H1 (cell line): ENCODE measurements around the gene PJVK. TPM values are rescaled to one million over a fixed set of nuclear protein-coding genes. Genes with fewer than 3 reads are reported as not detected.

ENCODE experiments used
- CTCF ChIA-PET: fragments of 300-600 bp; sonication (Branson Sonifier 250); formaldehyde crosslinking; loops from one replicate; lab custom pipeline; 2021; ENCODE audit not compliant: partially characterized antibody; lab: Charles Lee
- POLR2A ChIA-PET: fragments of 300-600 bp; sonication (Branson Sonifier 250); formaldehyde crosslinking; loops from one replicate; lab custom pipeline; 2021; ENCODE audit warnings: inconsistent platforms; ENCODE audit not compliant: partially characterized antibody; lab: Charles Lee
- DNase-seq, 2 experiments: peaks; one replicate each; pipeline versions ENCODE4 v3.0.0 to v3.0.0-alpha.2; 2010 to 2022; ENCODE audit warnings: low spot score in 2 of 2, low read depth in 1 of 2, mixed read lengths in 1 of 2
- FAIRE-seq: peaks from 2 replicates; lab custom pipeline; 2011; peaks lifted over from hg19 to GRCh38; lab: Jason Lieb, UNC
- H2AFZ ChIP-seq: 2 replicates; pipeline ENCODE4 v1.8.1; 2012; ENCODE audit warnings: low read length, inconsistent platforms
- H2AK5ac ChIP-seq: 2 replicates; pipeline ENCODE4 v1.6.1; 2013; ENCODE audit warnings: low read depth, low read length
- H2BK120ac ChIP-seq: replicated peaks from 2 replicates; pipeline ENCODE3; 2013; ENCODE audit warnings: low read depth, low read length, inconsistent platforms
- H2BK12ac ChIP-seq: 2 replicates; pipeline ENCODE4 v1.6.1; 2013; ENCODE audit warnings: low read depth, low read length
- H2BK15ac ChIP-seq: 2 replicates; pipeline ENCODE4 v1.6.1; 2013; ENCODE audit warnings: low read length
- H2BK20ac ChIP-seq: 2 replicates; pipeline ENCODE4 v1.6.1; 2013; ENCODE audit warnings: low read length
- H2BK5ac ChIP-seq: 2 replicates; pipeline ENCODE4 v1.6.1; 2013; ENCODE audit warnings: low read depth, low read length
- H3K14ac ChIP-seq: 2 replicates; pipeline ENCODE4 v1.6.1; 2013; ENCODE audit warnings: inconsistent platforms; ENCODE audit not compliant: insufficient read length
- H3K18ac ChIP-seq: 2 replicates; pipeline ENCODE4 v1.6.1; 2013; ENCODE audit warnings: low read length; ENCODE audit errors: extremely low read depth
- H3K23ac ChIP-seq: 2 replicates; pipeline ENCODE4 v1.6.1; 2013; ENCODE audit warnings: inconsistent platforms; ENCODE audit not compliant: insufficient read length
- H3K23me2 ChIP-seq: 2 replicates; pipeline ENCODE4 v1.6.1; 2013; ENCODE audit warnings: low read depth, low read length
- H3K27ac ChIP-seq: 2 replicates; pipeline ENCODE4 v1.6.1; 2011; ENCODE audit warnings: low read depth, low read length, inconsistent platforms
- H3K27me3 ChIP-seq, 4 experiments: replicated peaks in 1 of 4; 1 replicate in 1 of 4; 2 replicates in 3 of 4; pipeline versions ENCODE4 v1.6.1 to v1.8.1; 2011 to 2013; ENCODE audit warnings: low read length in 3 of 4, mild to moderate bottlenecking in 3 of 4, inconsistent platforms in 2 of 4, mixed read lengths in 2 of 4, moderate library complexity in 1 of 4; ENCODE audit not compliant: control insufficient read depth in 3 of 4, insufficient read depth in 3 of 4; ENCODE audit errors: extremely low read depth in 1 of 4
- H3K36me3 ChIP-seq, 4 experiments: 2 replicates each; pipeline versions ENCODE4 v1.6.1 to v1.8.1; 2011 to 2013; ENCODE audit warnings: mild to moderate bottlenecking in 4 of 4, low read length in 3 of 4, moderate library complexity in 2 of 4, control low read depth in 1 of 4, inconsistent platforms in 1 of 4; ENCODE audit not compliant: insufficient read depth in 4 of 4, control insufficient read depth in 2 of 4
- H3K4ac ChIP-seq: replicated peaks from 2 replicates; pipeline ENCODE3; 2013; ENCODE audit warnings: low read length, low read depth, mixed read lengths, inconsistent platforms; ENCODE audit not compliant: insufficient read length
- H3K4me1 ChIP-seq, 4 experiments: replicated peaks in 1 of 4; 1 replicate in 1 of 4; 2 replicates in 3 of 4; pipeline versions ENCODE4 v1.6.1 to v1.8.1; 2011 to 2013; ENCODE audit warnings: low read length in 3 of 4, inconsistent platforms in 2 of 4, mixed read lengths in 1 of 4; ENCODE audit not compliant: insufficient read depth in 4 of 4, control insufficient read depth in 3 of 4
- H3K4me2 ChIP-seq, 2 experiments: 2 replicates each; pipeline versions ENCODE4 v1.6.1 to v1.8.1; 2011 to 2013; ENCODE audit warnings: low read depth in 2 of 2, low read length in 2 of 2, control low read depth in 1 of 2, inconsistent platforms in 1 of 2, mild to moderate bottlenecking in 1 of 2; ENCODE audit not compliant: insufficient read depth in 1 of 2
- H3K4me3 ChIP-seq, 4 experiments: fragments of 200-600, 300-600 bp in 1 of 4; sonication (generic), shearing (Covaris generic), sonication (Bioruptor Twin) in 1 of 4; 2 replicates each; pipeline versions ENCODE4 v1.5.1 to v1.8.1; 2011 to 2016; ENCODE audit warnings: low read length in 4 of 4, low read depth in 3 of 4, control low read depth in 2 of 4, inconsistent platforms in 2 of 4, mild to moderate bottlenecking in 2 of 4, mixed read lengths in 1 of 4, moderate library complexity in 1 of 4; ENCODE audit not compliant: insufficient read depth in 2 of 4; ENCODE audit errors: extremely low read depth in 1 of 4
- H3K56ac ChIP-seq: replicated peaks from 2 replicates; pipeline ENCODE3; 2013; ENCODE audit warnings: low read depth, mild to moderate bottlenecking, mixed read lengths, low read length, inconsistent platforms; ENCODE audit not compliant: insufficient read length
- H3K79me1 ChIP-seq: 2 replicates; pipeline ENCODE4 v1.6.1; 2013; ENCODE audit warnings: low read depth, low read length, control low read depth
- H3K79me2 ChIP-seq, 2 experiments: 2 replicates each; pipeline versions ENCODE4 v1.6.1 to v1.8.1; 2012 to 2013; ENCODE audit warnings: low read length in 2 of 2, mild to moderate bottlenecking in 2 of 2, inconsistent platforms in 1 of 2; ENCODE audit not compliant: insufficient read depth in 2 of 2, control insufficient read depth in 1 of 2
- H3K9ac ChIP-seq, 4 experiments: replicated peaks in 1 of 4; 1 replicate in 1 of 4; 2 replicates in 3 of 4; pipeline versions ENCODE4 v1.6.1 to v1.8.1; 2011 to 2013; ENCODE audit warnings: low read depth in 3 of 4, low read length in 3 of 4, control low read depth in 2 of 4, mild to moderate bottlenecking in 2 of 4, moderate library complexity in 2 of 4, inconsistent platforms in 1 of 4; ENCODE audit errors: extremely low read depth in 1 of 4
- H3K9me3 ChIP-seq, 2 experiments: 2 replicates each; pipeline versions ENCODE4 v1.6.1 to v1.8.1; 2012 to 2013; ENCODE audit warnings: mild to moderate bottlenecking in 2 of 2, moderate library complexity in 2 of 2, control low read depth in 1 of 2, inconsistent platforms in 1 of 2, low read depth in 1 of 2, low read length in 1 of 2, mixed read lengths in 1 of 2; ENCODE audit not compliant: insufficient read depth in 2 of 2
- H4K20me1 ChIP-seq, 2 experiments: replicated peaks in 1 of 2; 2 replicates each; pipeline versions ENCODE3 to v1.8.1; 2011 to 2013; ENCODE audit warnings: inconsistent platforms in 2 of 2, low read length in 2 of 2, mild to moderate bottlenecking in 1 of 2; ENCODE audit not compliant: insufficient read depth in 2 of 2, control insufficient read depth in 1 of 2
- H4K5ac ChIP-seq: 2 replicates; pipeline ENCODE4 v1.6.1; 2013; ENCODE audit warnings: low read length, low read depth, mixed read lengths, inconsistent platforms; ENCODE audit not compliant: insufficient read length
- H4K8ac ChIP-seq: 2 replicates; pipeline ENCODE4 v1.8.0; 2013; ENCODE audit warnings: mild to moderate bottlenecking, moderate library complexity, low read length, inconsistent platforms; ENCODE audit not compliant: insufficient read depth; ENCODE audit errors: extremely low read depth
- H4K91ac ChIP-seq: replicated peaks from 2 replicates; pipeline ENCODE3; 2013; ENCODE audit warnings: low read length, mixed read lengths, inconsistent platforms; ENCODE audit not compliant: insufficient read length
- ATF2 ChIP-seq: IDR thresholded peaks from 2 replicates; pipeline ENCODE4 v1.6.1; 2012; ENCODE audit warnings: low read length, inconsistent platforms
- ATF3 ChIP-seq: IDR thresholded peaks from 2 replicates; pipeline ENCODE4 v1.6.1; 2011; ENCODE audit warnings: low read depth, mild to moderate bottlenecking, low read length; ENCODE audit not compliant: insufficient read depth
- BACH1 ChIP-seq: IDR thresholded peaks from 2 replicates; pipeline ENCODE4 v1.6.1; 2012; ENCODE audit warnings: low read length, improper control_type of control experiment
- CEBPB ChIP-seq: IDR thresholded peaks from 2 replicates; pipeline ENCODE4 v1.6.1; 2012; ENCODE audit warnings: low read depth, low read length
- CHD2 ChIP-seq: IDR thresholded peaks from 2 replicates; pipeline ENCODE4 v1.6.1; 2012; ENCODE audit warnings: low read length, improper control_type of control experiment
- CTBP2 ChIP-seq: IDR thresholded peaks from 2 replicates; pipeline ENCODE4 v1.7.0; 2011; ENCODE audit warnings: borderline replicate concordance, mild to moderate bottlenecking, moderate library complexity, mixed read lengths, low read length; ENCODE audit not compliant: insufficient read depth, insufficient read length
- KDM1A ChIP-seq: fragments of 200-600, 300-600 bp; sonication (generic); IDR thresholded peaks from 2 replicates; pipeline ENCODE4 v1.7.1; 2016; ENCODE audit warnings: mild to moderate bottlenecking, low read length, borderline replicate concordance
- NANOG ChIP-seq: IDR thresholded peaks from 2 replicates; pipeline ENCODE4 v1.6.1; 2011; ENCODE audit warnings: low read length, low read depth, mild to moderate bottlenecking, inconsistent platforms; ENCODE audit not compliant: insufficient read depth, poor library complexity, severe bottlenecking
- POLR2A ChIP-seq, 2 experiments: IDR thresholded peaks; 1 replicate in 1 of 2; 2 replicates in 1 of 2; pipeline ENCODE4 v1.6.1; 2011; ENCODE audit warnings: low read depth in 2 of 2, low read length in 2 of 2, mild to moderate bottlenecking in 2 of 2; ENCODE audit errors: control extremely low read depth in 1 of 2
- POU5F1 ChIP-seq: IDR thresholded peaks from 2 replicates; pipeline ENCODE4 v1.6.1; 2011; ENCODE audit warnings: low read depth, mild to moderate bottlenecking, low read length, moderate library complexity
- RXRA ChIP-seq: IDR thresholded peaks from 2 replicates; pipeline ENCODE4 v1.6.1; 2011; ENCODE audit warnings: low read depth, mild to moderate bottlenecking, low read length, moderate library complexity; ENCODE audit not compliant: insufficient read depth
- SP4 ChIP-seq: IDR thresholded peaks from 2 replicates; pipeline ENCODE4 v1.6.1; 2012; ENCODE audit warnings: low read length, inconsistent platforms
- WGBS, 2 experiments: shearing (Covaris generic) in 1 of 2; methylation state at CpG; one replicate each; pipeline versions ENCODE4 v1.1.6 to v1.1.7; 2013 to 2015; ENCODE audit warnings: low lambda C conversion rate in 2 of 2, mixed read lengths in 2 of 2, inconsistent platforms in 1 of 2, low coverage in 1 of 2, missing lambda C conversion rate in 1 of 2; ENCODE audit not compliant: insufficient replicate concordance in 2 of 2, insufficient coverage in 1 of 2, insufficient read length in 1 of 2; ENCODE audit errors: extremely low coverage in 1 of 2, missing lambda C conversion rate in 1 of 2; 5-methylcytosine and 5-hydroxymethylcytosine counted together
- polyA plus RNA-seq, 7 experiments: library from polyadenylated mRNA; depleted of rRNA in 3 of 7; stranded (reverse) in 5 of 7; unstranded in 2 of 7; fragments of >200 nt in 5 of 7; fragments of 200-250 nt in 2 of 7; gene quantifications; 1 replicate in 5 of 7; 2 replicates in 1 of 7; 4 replicates in 1 of 7; pipeline versions ENCODE4 v1.2.1 to v1.2.3, GENCODE V29; 2011 to 2013; ENCODE audit warnings: missing spikeins in 2 of 7, mixed read lengths in 2 of 7
- total RNA-seq: library from RNA; stranded (reverse); fragmentation: NEBNext Ultra II Directional; extraction: Animal tissue kit (Norgen Biotek cat#: 25700); gene quantifications from 2 replicates; pipeline ENCODE4 v1.2.1, GENCODE V29; 2021

Gene PJVK
- total and polyA plus RNA-seq, 2 of the 8 experiments (the other 6 are each of a cell fraction or from before 2014, with no cell fraction given), result 2.4 to 2.8 TPM

- no peak overlapping the region for H4K5ac ChIP-seq
- H2BK120ac ChIP-seq, result no peak overlapping the region
- no peak overlapping the region for H4K8ac ChIP-seq
- no peak overlapping the region for H3K4ac ChIP-seq
- H2BK5ac ChIP-seq, result no peak overlapping the region
- H3K79me1 ChIP-seq, result no peaks in the 10 kb centered on the region
- no peak overlapping the region for H2AFZ ChIP-seq
- TF ChIP-seq ATF3, result no peak
- no peak for TF ChIP-seq SP4
- TF ChIP-seq BACH1, result no peak
- TF ChIP-seq ATF2, result no peak
- TF ChIP-seq RXRA, result no peak
- TF ChIP-seq CEBPB, result no peak
- no peak for TF ChIP-seq KDM1A
- no peak for TF ChIP-seq NANOG
- no peak for TF ChIP-seq POU5F1
- TF ChIP-seq POLR2A (IDR thresholded peaks at IDR 0.05; ENCODE audit: control extremely low read depth in 1 of 2, low read depth in 2 of 2, low read length in 2 of 2), result no peak
- TF ChIP-seq CTBP2, result no peak
- no peak for TF ChIP-seq CHD2
- 92% methylated on average over 3 of the region's 3 CpGs; no CpG with 5 or more reads in 1 of the 2 experiments for WGBS, 2 experiments
- no peaks in the 10 kb centered on the region for H3K79me2 ChIP-seq
- no peaks in the 10 kb centered on the region for H3K9me3 ChIP-seq
- H3K56ac ChIP-seq, result no peak overlapping the region
- no peak overlapping the region for H2BK20ac ChIP-seq
- H3K18ac ChIP-seq, result no peak overlapping the region
- H3K23ac ChIP-seq, result no peak overlapping the region
- H3K9ac ChIP-seq, result no peak overlapping the region
- no peak overlapping the region for H3K4me2 ChIP-seq
- no peaks in the 10 kb centered on the region for H3K23me2 ChIP-seq
- DNase-seq, result no peak
- CTCF ChIA-PET, result interaction anchor here (0.8 kb wide), 1 partner anchor 24 kb away, joined by 5 read pairs; no protein-coding TSS in a partner anchor
- no peaks in the 10 kb centered on the region for H3K4me1 ChIP-seq
- H4K91ac ChIP-seq, result no peak overlapping the region
- H3K36me3 ChIP-seq, result peaks cover 2 to 33% (median 8%) of the 10 kb centered on the region in 4 experiments; a peak in 7 of 8 replicates
- POLR2A ChIA-PET, result interaction anchor here (1.3 kb wide), 1 partner anchor 49 kb away, joined by 5 read pairs; the partner anchor contains the start of genes PJVK and PRKRA
- H3K27ac ChIP-seq, result no peak overlapping the region
- H2BK12ac ChIP-seq, result no peak overlapping the region
- peaks cover 0 to 1% of the 10 kb centered on the region in 2 experiments for H4K20me1 ChIP-seq
- FAIRE-seq, result no peak
- no peak overlapping the region for H3K4me3 ChIP-seq
- no peak overlapping the region for H2BK15ac ChIP-seq
- no peak overlapping the region for H3K14ac ChIP-seq
- H2AK5ac ChIP-seq, result no peak overlapping the region
- no peaks in the 10 kb centered on the region for H3K27me3 ChIP-seq
These were observed 48.5 kb downstream of the PJVK start for GRCh38 chr2:178499640-178500039.
